Stimulated activated CD8-positive, alpha-beta memory T cell treated with anti-CD3 and anti-CD28 coated beads, Interleukin-15, amount 100 ng/mL, for 4 hours (primary cell): ENCODE results near the gene WFDC2.

Experiments
- DNase-seq, 2 donors: peaks; one replicate each; pipeline ENCODE4 v3.0.0-alpha.2; 2020; ENCODE audit warnings: low read depth in 2 of 2

The WFDC2 gene

DNA sequence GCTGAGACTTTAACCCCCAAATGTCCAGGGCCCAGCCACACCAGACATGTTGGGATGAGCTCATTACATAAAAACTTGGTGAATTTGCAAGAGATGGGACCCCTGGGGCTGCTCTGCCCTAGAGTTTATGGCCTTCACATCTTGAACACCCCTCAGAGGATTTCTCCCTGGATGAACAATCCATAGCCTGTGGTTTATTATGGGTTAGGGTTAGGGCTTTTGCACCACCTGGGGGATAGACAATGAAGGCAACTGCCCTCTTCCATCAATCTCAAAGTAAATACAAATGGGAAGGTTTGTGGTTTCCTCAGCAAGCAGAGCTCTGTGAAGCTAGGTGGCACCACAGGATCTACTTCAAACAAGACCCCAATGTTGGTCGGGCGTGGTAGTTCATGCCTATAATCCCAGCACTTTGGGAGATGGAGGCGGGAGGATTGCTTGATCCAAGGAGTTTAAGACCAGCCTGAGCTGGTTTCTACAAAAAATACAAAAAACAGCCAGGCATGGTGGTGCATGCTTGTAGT is 28.5 kb downstream of the WFDC2 start:
- no peak for DNase-seq

GRCh38 chr20:45500022-45500421 is 30.5 kb downstream of the WFDC2 start:
- DNase-seq: no peak

DNA sequence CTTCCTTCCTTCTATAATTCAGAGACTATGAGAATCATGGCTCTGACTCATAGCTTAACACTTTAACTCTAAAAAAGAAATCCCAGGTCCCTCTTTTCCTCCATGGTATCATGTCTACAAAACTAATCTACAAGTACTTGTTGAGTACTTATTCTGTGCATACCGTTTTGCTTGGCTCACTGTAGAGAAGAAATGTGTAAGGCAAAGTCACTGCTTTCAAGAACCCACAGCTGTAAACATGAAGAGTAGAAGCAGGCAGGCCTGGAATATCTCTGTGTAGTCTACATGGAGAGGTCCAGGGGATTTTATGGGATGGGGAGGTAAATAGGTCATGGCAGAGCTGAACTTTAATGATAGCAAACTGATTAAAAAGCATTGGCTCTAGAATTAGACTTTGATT is 32.0 kb downstream of the WFDC2 start:
- no peak for DNase-seq

DNA sequence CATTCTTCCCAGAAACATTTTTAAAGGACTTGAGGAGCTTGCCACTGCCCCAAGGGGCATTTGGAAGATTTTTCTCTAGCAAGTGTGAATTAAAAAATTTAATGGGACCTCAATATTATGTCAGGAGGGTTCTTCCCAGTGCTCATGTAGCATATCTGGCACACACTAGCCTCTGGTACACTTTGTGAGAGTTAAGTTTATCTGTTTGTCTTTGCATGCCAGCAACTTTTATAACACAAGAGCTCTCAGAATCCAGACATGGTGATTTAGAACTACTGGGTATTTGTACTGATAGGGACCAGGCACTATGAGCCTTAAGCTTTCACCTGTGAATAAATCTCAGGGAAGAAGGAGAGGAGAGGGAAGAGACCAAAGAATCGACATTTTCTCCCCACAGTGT is 33.0 kb downstream of the WFDC2 start:
- DNase-seq: no peak

GRCh38 chr20:45503403-45503802 is 33.9 kb downstream of the WFDC2 start:
- DNase-seq: no peak

DNA sequence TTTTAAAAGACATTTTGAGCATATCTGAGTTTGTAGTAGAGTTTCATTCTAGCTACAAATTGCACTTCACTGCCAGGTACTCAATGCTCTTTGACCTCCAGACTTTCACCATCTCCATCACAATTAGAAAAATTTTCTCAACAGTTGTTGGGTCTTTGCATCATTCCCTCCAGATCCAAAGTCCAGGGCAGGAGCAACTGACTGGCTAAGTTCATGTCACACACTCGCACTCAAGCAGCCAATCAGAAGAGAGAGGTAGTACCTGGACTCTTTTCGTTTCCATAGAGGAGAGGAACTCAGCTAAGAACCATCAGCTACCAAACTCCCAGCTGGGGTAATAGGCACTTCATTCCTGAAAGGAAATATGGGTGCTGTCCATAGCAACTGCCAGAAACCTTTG is 36.8 kb downstream of the WFDC2 start:
- DNase-seq: no peak

DNA sequence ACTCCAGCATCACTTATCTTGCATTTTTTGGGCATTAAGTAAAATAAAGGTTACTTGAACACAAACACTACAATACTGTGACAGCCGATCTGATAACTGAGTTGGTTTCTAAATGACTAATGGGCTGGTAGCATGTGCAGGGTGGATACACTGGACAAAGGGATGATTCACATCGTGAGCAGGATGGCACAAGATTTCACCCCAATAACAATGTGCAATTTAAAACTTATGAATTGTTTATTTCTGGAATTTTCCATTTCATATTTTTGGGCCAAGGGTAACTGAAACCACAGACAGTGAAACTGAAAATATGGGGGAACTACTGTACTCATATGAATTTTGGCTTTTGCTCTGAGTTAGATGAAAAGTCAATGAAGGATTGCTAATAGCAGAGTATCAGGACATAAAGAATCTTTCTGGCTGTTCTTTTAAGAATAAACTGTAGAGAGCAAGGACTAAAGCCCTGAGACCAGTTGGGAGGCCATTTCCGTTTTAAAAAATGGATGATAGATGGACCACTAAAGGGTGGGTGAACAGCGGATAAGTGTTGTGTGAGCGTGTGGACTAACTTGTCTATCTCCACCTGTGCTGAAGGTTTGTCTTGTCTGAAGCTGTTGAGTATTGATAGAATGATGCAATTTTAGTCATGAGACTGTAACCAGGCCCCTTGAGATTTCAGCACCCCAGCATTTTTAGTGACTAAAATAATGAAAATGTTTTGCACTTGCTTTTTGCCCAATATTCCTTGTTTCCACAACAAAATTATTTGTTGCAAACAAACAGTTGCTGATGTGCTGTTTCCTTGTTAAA is 37.7 kb downstream of the WFDC2 start:
- DNase-seq: no peak

DNA sequence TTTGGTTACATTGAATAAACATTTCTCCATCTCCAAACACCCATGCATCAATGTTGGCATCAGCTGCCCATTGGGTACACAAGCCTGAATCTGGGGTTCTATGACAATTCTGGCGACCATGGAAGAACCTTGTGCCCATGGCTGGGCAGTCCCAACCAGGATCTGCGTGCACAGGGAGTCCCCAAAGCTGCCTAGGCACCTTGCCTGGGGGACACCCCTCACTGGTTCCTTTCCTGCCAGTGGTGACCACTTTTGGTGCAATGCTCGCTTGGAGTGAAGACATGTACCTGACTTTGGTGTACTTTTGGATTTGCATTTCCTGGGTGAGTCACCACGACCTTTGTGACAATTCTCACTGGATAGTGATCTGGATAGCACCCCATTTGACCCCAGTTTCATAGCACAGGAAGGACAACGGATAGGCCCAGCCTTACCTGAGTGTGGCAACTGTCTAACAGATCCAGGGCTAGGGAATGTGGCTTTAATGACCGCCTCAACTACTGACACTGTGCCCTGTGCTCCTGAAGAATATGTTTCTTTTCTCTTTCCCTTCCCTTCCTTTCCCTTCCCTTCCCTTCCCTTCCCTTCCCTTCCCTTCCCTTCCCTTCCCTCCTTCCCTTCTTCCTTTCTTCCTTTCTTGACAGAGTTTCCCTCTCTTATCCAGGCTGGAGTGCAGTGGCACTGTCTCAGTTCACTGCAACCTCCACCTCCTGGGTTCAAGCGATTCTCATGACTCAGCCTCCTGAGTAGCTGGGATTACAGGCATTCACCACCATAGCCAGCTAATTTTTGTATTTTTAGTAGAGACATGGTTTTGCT is 38.7 kb downstream of the WFDC2 start:
- no peak for DNase-seq

DNA sequence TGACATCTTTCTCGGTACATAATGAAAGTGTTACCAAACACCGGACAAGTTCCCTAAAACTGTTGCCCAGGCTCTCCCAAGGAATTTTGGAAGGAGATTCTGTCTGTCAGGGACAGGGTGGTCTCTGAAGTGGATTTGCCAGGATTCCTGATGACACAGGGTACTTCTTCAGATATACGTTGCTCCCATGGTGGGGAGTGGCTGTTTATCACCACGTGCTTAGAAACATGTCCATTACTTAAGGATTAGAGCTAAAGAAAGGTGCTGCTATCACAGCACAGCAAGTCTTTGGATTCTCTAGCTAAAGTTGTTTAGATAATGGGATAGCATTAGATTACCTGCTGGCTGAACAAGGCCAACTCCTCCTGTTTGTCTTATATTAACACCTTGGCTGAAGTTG is 39.5 kb downstream of the WFDC2 start:
- no peak for DNase-seq

DNA sequence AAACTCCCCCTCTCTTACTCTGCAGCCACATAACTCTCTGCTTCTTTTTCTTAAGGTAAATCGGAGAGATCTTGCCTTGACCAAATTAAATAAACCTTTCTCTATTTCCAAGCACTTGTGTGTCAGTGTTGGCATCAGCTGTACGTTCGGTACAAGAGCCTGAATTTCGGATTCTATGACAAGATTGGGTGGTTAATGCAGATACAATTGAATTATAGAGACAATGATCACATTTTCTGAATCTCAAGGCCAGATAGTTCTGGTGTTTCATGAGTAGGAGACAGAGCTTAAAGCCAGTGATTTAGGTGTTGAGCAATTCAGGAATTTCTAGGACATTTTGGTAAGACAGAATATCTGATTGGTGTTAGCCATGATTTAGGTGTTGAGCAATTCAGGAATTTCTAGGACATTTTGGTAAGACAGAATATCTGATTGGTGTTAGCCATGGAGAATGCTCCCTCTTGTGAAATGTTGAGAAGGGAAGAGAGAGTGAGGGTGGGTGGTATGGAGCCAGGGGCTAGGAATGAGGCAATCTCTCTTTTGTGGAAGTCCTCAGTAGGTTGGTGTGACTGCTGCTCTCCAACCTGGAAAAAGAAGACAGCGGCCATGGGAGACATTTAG is 40.8 kb downstream of the WFDC2 start:
- no peak for DNase-seq

GRCh38 chr20:45515147-45515913 is 45.8 kb downstream of the WFDC2 start, which contains the start of gene SPINT3:
Gene SPINT3 (minus strand): TSS chr20:45515622. CDS start chr20:45515608, 14 bp downstream.
- no peak for DNase-seq

- no peak for DNase-seq
Measured at GRCh38 chr20:45518282-45518681, 48.7 kb downstream of the WFDC2 start.

- DNase-seq: no peak
Measured at GRCh38 chr20:45523821-45524220, 54.3 kb downstream of the WFDC2 start.

- DNase-seq: no peak
Measured at GRCh38 chr20:45527294-45527693, 57.7 kb downstream of the WFDC2 start.
